Stomach (tissue), 9 donors: ENCODE data around the gene NXPH2. TPM values are rescaled to one million over a fixed set of nuclear protein-coding genes. Genes with fewer than 3 reads are reported as not detected.

Source experiments
- DNase-seq, 2 donors: peaks; one replicate each; pipeline versions ENCODE4 v3.0.0 to v3.0.0-alpha.2; 2013 to 2019
- H3K27ac ChIP-seq, 5 donors: fragments of 200-600 bp in 4 of 5; sonication (generic) in 4 of 5; one replicate each; pipeline ENCODE4 v1.5.1; 2013 to 2019; ENCODE audit warnings: mild to moderate bottlenecking in 1 of 5, moderate library complexity in 1 of 5
- H3K27me3 ChIP-seq, 3 donors: fragments of 200-600 bp; sonication (generic); one replicate each; pipeline ENCODE4 v1.5.1; 2017 to 2019; ENCODE audit warnings: mixed run types in 1 of 3
- H3K36me3 ChIP-seq, 4 donors: fragments of 200-600 bp; sonication (generic); 1 replicate in 3 of 4; 2 replicates in 1 of 4; pipeline ENCODE4 v1.5.1; 2016 to 2019
- H3K4me1 ChIP-seq, 4 donors: fragments of 200-600 bp; sonication (generic); one replicate each; pipeline ENCODE4 v1.5.1; 2016 to 2019
- H3K4me3 ChIP-seq, 4 donors: fragments of 200-600 bp; sonication (generic) in 3 of 4; one replicate each; pipeline ENCODE4 v1.5.1; 2016 to 2019; ENCODE audit warnings: mild to moderate bottlenecking in 1 of 4
- H3K9me3 ChIP-seq, 4 donors: fragments of 200-600 bp; sonication (generic); one replicate each; pipeline ENCODE4 v1.5.1; 2016 to 2019
- EP300 ChIP-seq: sonication (generic); formaldehyde crosslinking; IDR thresholded peaks from one replicate; pipeline ENCODE4 v1.6.1; 2017; ENCODE audit warnings: antibody characterized with exemption
- POLR2A ChIP-seq, 4 donors: fragments of 450-650 bp; IDR thresholded peaks; one replicate each; pipeline ENCODE4 v1.6.1; 2016; ENCODE audit warnings: antibody characterized with exemption in 4 of 4, control low read depth in 2 of 4, mild to moderate bottlenecking in 1 of 4, moderate library complexity in 1 of 4
- POLR2AphosphoS5 ChIP-seq, 3 donors: sonication (generic); formaldehyde crosslinking; IDR thresholded peaks; one replicate each; pipeline ENCODE4 v1.6.1; 2016; ENCODE audit warnings: antibody characterized with exemption in 3 of 3
- WGBS, 5 donors: extraction: QIAGEN DNeasy Blood & Tissue Kit in 3 of 5; methylation state at CpG; one replicate each; pipeline versions ENCODE4 v1.1.5 to v1.1.7; 2013 to 2018; 5-methylcytosine and 5-hydroxymethylcytosine counted together
- intact Hi-C: fragments of 100-400 bp; cut with DNase I; formaldehyde crosslinking; loops from one replicate; pipeline ENCODE4 v1.15.1; 2023; ENCODE audit warnings: low total_unique reads
- polyA plus RNA-seq, 3 donors: library from polyadenylated mRNA; stranded (reverse); fragments of 200-250 nt; gene quantifications; one replicate each; pipeline ENCODE4 v1.2.3, GENCODE V29; 2013
- total RNA-seq, 5 donors: library from RNA; depleted of rRNA; stranded (reverse); fragments of >200 nt; gene quantifications; one replicate each; pipeline versions ENCODE4 v1.1.0 to v1.2.3, GENCODE V29; 2014 to 2016
- TF ChIP-seq, protein P1 (sequence below), 7 experiments: fragments of 450-650 bp in 4 of 7; fragments of 200-600 bp in 3 of 7; sonication (generic) in 3 of 7; IDR thresholded peaks; one replicate each; pipeline ENCODE4 v1.5.1; 2016 to 2019; ENCODE audit warnings: antibody characterized with exemption in 7 of 7, control low read depth in 2 of 7, mild to moderate bottlenecking in 1 of 7
- donor health status: healthy with polysubstance abuse.
- donor health status: Bipolar disorder and iron deficiency.
- donor health status: healthy.

The NXPH2 gene
- total and polyA plus RNA-seq, 8 donors, result 1.1 TPM; not detected in 7

DNA sequence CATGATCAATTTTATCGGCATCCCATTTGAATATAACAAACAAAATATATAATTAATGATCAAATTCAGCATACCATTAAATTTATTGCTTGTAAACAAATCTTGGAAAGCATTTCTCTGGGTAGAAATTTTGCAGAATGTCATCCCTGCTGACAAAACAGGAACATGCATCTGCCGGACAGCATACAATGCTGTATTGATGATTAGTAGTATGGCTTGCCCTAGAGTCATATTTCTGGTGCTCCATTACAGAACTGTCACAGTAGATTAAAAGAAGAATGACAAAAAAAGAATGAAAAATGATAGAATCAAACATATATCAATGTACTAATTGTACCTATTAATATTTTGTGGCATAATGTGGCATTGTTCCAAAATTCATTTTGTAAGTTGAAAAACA lies 98.0 kb downstream of the NXPH2 start:
- 73 to 91% (median 82%) methylated on average over 2 of the region's 2 CpGs for WGBS, 5 donors
- no peak overlapping the region for H3K4me3 ChIP-seq
- TF ChIP-seq POLR2AphosphoS5 (IDR thresholded peaks at IDR 0.05) (no peak), EP300 (no peak), POLR2A (IDR thresholded peaks at IDR 0.05) (no peak)
- TF ChIP-seq, protein P1, sequence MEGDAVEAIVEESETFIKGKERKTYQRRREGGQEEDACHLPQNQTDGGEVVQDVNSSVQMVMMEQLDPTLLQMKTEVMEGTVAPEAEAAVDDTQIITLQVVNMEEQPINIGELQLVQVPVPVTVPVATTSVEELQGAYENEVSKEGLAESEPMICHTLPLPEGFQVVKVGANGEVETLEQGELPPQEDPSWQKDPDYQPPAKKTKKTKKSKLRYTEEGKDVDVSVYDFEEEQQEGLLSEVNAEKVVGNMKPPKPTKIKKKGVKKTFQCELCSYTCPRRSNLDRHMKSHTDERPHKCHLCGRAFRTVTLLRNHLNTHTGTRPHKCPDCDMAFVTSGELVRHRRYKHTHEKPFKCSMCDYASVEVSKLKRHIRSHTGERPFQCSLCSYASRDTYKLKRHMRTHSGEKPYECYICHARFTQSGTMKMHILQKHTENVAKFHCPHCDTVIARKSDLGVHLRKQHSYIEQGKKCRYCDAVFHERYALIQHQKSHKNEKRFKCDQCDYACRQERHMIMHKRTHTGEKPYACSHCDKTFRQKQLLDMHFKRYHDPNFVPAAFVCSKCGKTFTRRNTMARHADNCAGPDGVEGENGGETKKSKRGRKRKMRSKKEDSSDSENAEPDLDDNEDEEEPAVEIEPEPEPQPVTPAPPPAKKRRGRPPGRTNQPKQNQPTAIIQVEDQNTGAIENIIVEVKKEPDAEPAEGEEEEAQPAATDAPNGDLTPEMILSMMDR (IDR thresholded peaks at IDR 0.05), result no peak
- H3K4me1 ChIP-seq, result no peaks in the 10 kb centered on the region
- DNase-seq, result no peak
- no peaks in the 10 kb centered on the region for H3K36me3 ChIP-seq
- no peak overlapping the region for H3K27ac ChIP-seq
- no peaks in the 10 kb centered on the region for H3K27me3 ChIP-seq
- intact Hi-C loops, result no loop called here
- H3K9me3 ChIP-seq, result no peaks in the 10 kb centered on the region

DNA sequence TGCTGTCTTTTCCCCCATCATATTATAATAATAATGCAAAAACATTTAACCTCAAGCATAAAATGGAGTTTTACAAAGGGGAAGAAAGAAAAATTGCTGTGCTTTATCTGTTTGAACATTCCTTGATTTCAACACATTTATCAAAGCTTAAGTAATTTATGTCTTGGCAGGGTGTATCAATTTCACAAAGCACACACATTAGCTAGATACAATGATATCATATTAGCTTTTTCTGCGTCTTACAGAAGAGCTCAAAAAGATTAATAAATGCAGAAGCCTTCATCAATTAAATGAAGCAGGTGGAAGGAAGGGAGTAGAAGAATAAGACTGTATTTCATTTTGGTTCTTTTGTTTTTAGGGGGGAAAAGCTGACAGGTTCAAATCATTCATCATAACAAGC lies 103.0 kb downstream of the NXPH2 start:
- 18 to 26% (median 19%) methylated on average over 1 of the region's 1 CpG for WGBS, 5 donors
- DNase-seq, result no peak
- intact Hi-C loops, result no loop called here
- Histone ChIP-seq H3K27ac (no peak overlapping the region), H3K36me3 (no peaks in the 10 kb centered on the region), H3K9me3 (no peaks in the 10 kb centered on the region), H3K4me3 (no peak overlapping the region), H3K27me3 (no peaks in the 10 kb centered on the region), H3K4me1 (no peaks in the 10 kb centered on the region)
- TF ChIP-seq POLR2AphosphoS5 (IDR thresholded peaks at IDR 0.05) (no peak), POLR2A (IDR thresholded peaks at IDR 0.05) (no peak), EP300 (no peak)
- TF ChIP-seq, protein P1 (IDR thresholded peaks at IDR 0.05), result no peak

DNA sequence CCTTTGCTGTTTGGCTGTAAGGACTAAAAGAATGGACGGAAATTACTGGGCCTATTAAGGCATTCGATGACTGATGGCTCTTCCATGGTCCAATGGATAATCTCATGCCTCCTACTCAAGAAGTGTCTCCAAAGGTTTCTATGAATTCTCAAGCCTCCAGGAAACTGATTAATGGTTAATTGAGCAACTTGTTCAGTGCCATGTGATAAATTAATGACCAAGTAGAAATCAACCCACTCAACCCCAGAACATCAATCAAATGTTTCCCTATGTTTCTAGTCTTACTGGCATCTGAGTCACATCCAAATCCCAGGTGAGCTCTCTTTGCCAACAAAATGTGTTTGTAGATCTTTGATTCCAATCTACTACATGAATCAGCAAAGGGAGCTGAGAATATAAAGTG lies 103.6 kb downstream of the NXPH2 start:
- WGBS, 5 donors, result 86 to 95% (median 94%) methylated on average over 2 of the region's 2 CpGs
- intact Hi-C loops, result no loop called here

DNA sequence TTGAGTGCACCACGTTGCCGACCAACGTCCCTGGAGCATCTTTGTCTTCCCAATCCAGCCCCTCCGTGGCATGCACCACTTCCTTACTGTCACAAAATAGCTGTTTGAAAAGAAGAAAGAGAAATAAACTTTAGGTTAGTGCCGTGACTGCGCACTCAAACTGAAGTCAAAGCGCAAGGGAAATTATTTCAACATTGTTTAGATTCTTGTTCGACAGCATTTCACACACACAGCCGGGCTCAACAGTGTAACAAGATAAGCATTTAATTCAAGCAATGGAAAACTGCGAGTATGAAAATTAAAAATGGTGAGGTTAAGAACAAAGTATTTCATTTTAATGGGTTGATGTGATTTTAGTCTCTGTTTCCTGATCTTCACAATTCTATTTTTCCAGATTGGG lies 108.6 kb downstream of the NXPH2 start:
- H3K9me3 ChIP-seq, result no peaks in the 10 kb centered on the region
- no peak for TF ChIP-seq POLR2A (IDR thresholded peaks at IDR 0.05)
- TF ChIP-seq POLR2AphosphoS5 (IDR thresholded peaks at IDR 0.05), result no peak
- TF ChIP-seq, protein P1 (IDR thresholded peaks at IDR 0.05), result no peak
- TF ChIP-seq EP300, result no peak
- H3K27me3 ChIP-seq, result no peaks in the 10 kb centered on the region
- H3K27ac ChIP-seq, result no peak overlapping the region
- H3K36me3 ChIP-seq, result no peaks in the 10 kb centered on the region
- WGBS, 5 donors, result 63 to 79% (median 70%) methylated on average over 10 of the region's 10 CpGs
- H3K4me3 ChIP-seq, result no peak overlapping the region
- intact Hi-C loops, result no loop called here
- no peak for DNase-seq
- H3K4me1 ChIP-seq, result no peaks in the 10 kb centered on the region

More for the DNA sequence above, 103.6 kb downstream of the NXPH2 start:
- Histone ChIP-seq H3K4me3 (no peak overlapping the region), H3K27ac (no peak overlapping the region), H3K36me3 (no peaks in the 10 kb centered on the region), H3K27me3 (no peaks in the 10 kb centered on the region), H3K4me1 (no peaks in the 10 kb centered on the region), H3K9me3 (no peaks in the 10 kb centered on the region)
- DNase-seq, result no peak
- TF ChIP-seq POLR2A (IDR thresholded peaks at IDR 0.05) (no peak), POLR2AphosphoS5 (IDR thresholded peaks at IDR 0.05) (no peak)
- TF ChIP-seq, protein P1 (IDR thresholded peaks at IDR 0.05), result no peak
